ENCODE results near the gene MSRB1.
"Not testable (repeated sequence)": the region's sequence is repeated elsewhere in the genome, so short reads cannot be mapped to it uniquely, and the experiment has no call there.

The MSRB1 gene

DNA sequence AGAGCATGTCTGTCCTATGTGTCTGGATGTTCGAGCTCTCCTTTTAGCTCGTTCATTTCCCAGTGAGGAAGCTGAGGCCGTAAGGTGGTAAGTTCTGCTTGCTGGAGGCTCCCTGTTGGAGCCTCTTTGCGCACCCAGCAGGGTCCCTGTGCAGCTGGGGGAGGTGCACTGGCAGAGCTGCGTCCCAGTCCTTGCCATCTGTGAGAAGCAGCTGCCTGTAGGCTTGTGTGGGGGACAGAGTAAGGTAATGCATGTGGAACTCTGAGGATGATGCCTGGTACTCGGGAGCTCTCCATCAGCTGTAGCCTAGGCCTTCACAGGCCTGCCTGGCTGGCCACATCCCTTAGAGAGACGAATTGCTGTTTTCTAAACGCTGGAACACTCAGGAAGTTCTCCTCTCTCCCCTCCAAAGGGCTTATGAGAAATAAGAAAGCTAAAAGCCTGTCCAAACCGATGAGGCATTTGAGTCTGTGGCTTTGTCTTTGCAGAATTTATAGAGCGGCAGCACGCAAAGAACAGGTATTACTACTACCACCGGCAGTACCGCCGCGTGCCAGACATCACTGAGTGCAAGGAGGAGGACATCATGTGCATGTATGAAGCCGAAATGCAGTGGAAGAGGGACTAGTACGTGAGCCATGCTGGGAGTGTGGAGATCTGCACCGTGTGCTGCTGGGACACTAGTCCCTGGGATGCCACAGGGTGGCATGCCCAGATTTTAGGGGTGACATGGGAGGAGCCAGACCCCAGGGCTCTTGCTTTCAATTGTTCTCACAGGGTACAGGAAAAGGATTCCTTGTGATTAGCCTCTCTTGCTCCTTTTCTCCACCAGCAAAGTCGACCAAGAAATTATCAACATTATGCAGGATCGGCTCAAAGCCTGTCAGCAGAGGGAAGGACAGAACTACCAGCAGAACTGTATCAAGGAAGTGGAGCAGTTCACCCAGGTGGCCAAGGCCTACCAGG, 17.9 kb upstream of the MSRB1 start:
- DNase-seq: peak; percentile 28

GRCh38 chr16:1959269-1960039, 16.5 kb upstream of the MSRB1 start, which contains the start of gene NDUFB10:
Gene NDUFB10, plus strand, starts transcription at chr16:1959538. Its CDS starts 87 bp downstream, at chr16:1959625.
- DNase-seq: peak; percentile 85

DNA sequence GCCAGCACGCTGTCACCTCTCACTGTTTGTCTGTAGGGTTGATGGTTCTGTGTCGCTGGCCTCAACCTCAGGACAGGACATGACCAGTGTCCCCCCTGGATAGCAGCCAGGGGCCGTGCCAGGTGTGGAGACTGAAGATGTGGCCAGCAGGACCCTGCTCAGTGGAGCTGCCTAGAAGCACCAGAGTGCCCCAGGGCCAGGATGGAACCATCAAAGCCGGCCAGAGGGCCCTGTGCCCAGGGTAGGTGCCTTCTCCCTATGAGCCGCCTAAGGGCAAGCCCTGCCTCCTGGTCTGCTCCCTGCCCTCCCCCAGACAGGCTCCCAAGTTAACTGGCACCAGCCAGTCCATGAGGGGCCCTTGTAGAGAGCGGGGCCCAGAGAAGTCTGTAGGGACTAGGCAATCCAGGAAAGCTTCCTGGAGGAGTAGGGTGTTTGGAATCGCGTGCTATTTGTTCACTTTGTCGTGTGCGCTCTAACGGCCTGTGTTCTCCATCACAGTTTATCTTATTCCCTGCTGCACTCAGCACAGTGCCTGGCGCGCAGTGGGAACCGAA, 15.8 kb upstream of the MSRB1 start:
- no peak for DNase-seq

DNA sequence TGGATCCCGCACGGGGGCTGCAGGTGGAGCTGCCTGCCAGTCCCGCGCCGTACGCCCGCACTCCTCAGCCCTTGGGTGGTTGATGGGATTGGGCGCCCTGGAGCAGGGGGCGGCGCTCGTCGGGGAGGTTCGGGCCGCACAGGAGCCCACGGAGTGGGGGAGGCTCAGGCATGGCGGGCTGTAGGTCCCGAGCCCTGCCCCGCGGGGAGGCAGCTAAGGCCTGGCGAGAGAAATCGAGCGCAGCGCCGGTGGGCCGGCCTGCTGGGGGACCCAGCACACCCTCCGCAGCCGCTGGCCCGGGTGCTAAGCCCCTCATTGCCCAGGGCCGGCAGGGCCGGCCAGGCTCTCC, 15.1 kb upstream of the MSRB1 start:
- not testable (repeated sequence) for DNase-seq

DNA sequence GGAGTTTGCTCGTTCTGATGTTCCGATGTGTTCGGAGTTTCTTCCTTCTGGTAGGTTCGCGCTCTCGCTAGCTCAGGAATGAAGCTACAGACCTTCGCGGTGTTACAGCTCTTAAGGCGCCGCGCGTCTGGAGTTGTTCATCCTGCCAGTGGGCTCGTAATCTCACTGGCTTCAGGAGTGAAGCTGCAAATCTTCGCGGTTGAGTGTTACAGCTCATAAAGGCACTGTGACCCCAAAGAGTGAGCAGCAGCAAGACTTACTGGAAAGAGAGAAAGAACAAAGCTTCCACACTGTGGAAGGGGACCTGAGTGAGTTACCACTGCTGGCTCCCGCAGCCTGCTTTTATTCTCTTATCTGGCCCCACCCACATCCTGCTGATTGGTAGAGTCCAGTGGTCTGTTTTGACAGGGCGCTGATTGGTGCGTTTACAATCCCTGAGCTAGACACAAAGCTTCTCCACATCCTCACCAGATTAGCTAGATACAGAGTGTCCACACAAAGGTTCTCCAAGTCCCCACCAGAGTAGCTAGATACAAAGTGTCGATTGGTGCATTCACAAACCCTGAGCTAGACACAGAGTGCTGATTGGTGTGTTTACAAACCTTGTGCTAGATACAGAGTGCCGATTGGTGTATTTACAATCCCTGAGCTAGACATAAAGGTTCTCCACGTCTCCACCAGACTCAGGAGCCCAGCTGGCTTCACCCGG, 14.6 kb upstream of the MSRB1 start:
- not testable (repeated sequence) for DNase-seq

GRCh38 chr16:1953734-1954133, 10.7 kb upstream of the MSRB1 start:
- DNase-seq: no peak

DNA sequence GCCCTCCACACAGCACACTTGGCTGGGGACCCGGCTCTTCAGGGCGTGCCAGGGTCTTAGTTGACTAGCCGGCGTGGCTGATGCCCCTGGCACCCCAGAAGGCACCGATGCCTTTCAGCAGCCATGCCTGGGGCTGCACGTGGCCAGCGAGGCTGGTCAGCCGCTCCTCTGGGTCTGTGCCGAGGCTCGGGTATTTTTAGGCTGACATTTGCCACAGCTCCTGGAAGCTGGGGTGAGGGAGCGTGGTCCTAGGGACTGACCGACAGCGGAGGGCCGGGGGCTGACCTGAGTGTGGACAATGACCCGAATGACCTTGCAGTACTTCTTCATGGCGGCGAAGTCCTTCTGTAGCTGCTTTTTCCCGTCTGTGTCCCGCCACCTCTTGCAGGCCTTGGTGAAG, 7.6 kb upstream of the MSRB1 start:
- DNase-seq: no peak

GRCh38 chr16:1950047-1950446, 7.0 kb upstream of the MSRB1 start:
- no peak for DNase-seq

GRCh38 chr16:1949507-1949906, 6.5 kb upstream of the MSRB1 start:
- DNase-seq: no peak

DNA sequence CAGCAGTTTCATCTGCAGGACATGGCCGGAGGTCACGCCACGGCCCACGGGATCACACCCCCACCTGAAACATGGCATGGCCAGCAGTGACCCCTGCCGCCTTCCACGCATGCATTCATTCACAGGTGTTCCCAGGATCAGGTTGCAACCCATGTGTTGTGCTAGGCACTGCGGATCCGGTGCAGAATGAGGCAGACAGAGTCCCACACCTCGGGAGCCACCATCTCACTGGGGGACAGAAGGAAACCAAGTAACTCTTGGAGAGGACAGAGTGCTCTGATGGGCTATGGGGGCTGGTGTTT, 4.3 kb upstream of the MSRB1 start:
- DNase-seq: no peak

DNA sequence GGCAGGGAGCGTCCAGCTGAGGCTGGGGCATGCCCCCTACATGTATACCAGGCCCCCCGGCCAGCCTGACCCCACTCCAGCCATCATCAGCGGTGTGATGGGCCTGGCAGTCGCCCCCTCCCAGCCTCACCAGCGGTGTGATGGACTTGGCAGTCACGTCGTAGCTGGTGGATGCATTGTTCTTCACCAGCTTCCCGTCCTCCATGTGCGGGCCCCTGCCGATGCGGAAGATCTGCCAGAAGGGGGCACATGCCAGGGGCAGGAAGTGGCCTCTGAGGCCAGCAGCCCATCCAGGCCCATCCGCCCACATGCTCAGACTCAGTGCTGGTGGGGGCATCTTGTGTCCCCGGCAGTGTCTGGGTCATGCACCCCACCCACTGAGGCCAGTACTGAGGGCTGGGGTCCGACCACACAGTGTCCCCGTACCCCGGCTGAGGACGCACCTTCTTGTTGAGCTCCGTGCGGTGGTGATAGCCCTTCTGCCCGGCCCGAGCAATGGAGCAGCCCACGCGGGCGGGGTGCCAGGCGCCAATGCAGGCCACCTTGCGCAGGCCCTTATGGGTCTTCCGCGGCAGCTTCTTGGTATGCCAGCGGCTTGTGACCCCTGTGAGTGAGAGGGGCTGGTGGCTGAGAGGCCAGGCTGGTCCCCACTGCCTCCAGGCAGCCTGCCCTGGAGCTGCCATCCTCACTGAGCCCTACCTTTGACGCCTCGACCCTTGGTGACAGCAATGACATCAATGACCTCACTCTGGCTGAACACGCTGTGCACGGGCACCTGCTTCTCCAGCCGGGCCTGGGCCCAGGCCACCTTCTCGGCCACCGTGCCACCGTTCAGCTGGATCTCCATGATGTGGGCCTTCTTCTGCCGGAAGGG, 3.7 kb upstream of the MSRB1 start:
- no peak for DNase-seq

DNA sequence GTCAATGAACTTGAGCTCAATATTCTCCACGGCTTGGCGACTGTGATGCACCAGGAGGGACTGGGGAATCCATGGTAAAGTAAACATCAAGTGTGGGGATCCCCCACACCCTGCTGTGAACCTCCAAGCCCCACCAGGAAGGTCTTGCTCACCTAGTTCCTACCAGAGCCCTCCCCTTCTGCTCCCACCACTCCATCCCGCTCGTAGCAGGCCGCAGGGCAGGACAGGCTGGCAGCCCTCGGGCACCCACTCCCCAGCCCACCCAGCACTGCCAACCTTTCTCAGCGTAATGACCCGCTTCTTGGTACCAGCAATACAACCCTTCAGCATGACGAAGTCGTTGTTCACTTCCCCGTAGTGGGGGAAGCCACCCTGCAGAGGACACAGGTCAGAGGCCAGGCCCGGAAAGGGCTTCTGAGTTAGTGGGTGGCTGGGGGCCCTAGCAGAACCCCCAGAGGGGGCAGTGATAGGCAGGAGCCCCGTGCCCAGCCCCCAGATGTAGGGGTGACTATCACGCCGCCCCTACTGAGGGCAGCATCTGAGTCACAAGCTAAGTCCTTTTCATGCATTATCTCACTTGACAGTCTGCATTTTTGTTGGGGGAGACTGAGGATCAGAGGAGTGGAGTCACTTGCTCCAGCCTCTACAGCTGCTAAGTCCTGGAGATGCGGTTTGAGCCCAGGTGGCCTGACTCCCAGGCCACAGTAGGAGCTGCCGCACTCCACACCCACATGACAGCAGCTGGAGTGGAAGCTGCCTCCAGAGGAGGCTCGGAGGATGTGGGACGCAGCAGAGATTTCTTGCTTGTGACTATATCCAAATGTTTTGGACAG, 2.8 kb upstream of the MSRB1 start:
- DNase-seq: no peak

GRCh38 chr16:1944612-1945199, 1.7 kb upstream of the MSRB1 start:
- DNase-seq: no peak

DNA sequence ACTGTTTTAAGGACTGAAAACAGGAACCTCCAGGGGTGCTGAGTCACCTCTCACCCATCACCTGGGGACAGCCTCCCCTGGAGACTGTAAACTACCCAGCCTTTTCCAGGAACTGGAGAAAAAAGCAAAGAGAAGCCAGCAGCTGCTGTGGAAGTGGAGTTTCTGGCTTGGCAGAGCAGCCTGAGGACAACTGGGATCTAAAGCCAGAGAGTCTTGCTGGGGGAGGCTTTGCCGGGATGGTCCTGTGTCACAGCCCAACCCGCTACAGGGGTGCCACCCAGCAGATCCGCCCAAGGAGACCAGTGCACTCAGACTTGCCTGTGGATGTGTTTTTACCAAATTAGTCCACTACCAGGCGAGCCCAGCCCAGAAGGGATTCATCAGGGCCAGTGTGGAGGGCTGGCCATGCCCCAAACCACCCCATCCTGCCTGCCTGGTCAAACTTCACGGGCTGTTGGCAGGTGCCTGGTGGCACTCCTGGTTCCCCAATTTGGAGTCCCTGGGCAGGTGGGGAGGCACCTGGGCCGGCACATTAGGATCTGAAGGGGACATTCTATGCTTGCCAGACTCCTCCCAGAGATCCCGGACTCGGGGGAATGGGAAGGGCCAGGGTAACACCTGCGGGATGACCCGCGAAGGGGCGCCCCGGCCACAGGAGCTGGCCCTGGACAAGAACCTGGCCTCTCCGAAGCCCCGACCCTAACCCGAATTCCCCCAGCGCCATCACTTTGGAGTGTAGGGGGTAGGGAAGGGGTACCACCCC, 771 bp downstream of the MSRB1 start:
- no peak for DNase-seq

- no peak for DNase-seq
Observed at GRCh38 chr16:1941162-1942046, 1.6 kb downstream of the MSRB1 start.

- DNase-seq: no peak
Observed at GRCh38 chr16:1940273-1941161, 2.5 kb downstream of the MSRB1 start.

- not testable (repeated sequence) for DNase-seq
Observed at GRCh38 chr16:1939833-1940232, 3.2 kb downstream of the MSRB1 start.

DNA sequence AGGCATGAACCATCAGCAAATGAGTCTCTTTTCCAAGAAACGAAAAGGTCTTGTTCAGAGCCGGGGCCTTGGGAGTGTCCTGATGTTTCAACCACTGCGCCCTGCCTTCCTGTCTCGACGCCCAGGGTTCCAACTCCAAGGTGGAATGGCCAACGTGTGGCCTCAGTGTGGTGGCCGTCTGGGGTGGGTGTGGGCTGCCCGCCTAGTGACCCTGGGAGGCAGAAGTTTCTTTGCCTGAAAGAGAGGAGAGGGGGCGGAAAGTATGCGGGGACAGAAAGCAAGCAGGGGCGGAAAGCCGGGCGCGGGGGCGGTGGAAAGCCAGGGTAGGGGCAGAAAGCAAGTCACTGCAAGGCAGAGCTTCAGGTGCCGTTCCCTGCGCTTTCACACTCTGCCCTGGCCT, 4.1 kb downstream of the MSRB1 start:
- no peak for DNase-seq
